ENCODE results near the gene KANK3. TPM values are rescaled to one million over a fixed set of nuclear protein-coding genes. Genes with fewer than 3 reads are reported as not detected.

Gene KANK3
- total and polyA plus RNA-seq, 12 donors: 0.38 to 27.8 (median 18.4) TPM

DNA sequence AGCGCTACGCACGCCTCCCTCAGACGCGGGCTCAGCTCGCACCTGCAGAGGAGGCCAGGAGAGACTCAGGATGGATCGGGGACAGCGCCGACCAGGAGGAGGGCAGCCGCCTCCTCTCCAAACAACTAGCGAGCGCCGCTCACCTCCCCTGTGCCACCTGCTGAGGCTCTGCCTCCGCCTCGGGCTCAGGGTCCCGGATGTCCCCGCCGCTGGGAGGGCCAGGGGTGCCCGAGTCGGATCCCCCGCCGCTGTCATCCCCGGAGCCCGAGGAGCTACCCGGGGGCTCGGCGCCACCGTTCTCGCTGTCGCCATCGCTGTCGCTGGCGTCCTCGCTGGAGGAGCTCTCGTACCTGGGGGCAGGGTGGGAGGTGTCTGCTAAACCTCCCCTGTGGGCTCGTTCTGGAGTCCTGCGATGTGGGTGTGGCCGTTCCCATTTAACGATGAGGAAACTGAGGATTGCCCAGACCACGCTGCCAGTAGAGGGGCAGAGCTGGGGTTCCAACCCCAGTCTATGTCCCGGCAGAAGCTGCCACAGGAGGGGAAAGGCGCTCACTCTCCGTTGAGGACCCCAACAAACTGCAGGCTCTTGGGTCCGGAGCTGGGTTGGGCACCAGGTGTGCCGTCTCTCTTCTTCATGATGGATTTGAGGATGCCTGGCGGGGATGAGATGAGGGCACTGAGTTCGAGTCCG, 9.2 kb downstream of the KANK3 start:
- no peak for TF ChIP-seq POLR2A (IDR thresholded peaks at IDR 0.05)
- TF ChIP-seq, protein P1, sequence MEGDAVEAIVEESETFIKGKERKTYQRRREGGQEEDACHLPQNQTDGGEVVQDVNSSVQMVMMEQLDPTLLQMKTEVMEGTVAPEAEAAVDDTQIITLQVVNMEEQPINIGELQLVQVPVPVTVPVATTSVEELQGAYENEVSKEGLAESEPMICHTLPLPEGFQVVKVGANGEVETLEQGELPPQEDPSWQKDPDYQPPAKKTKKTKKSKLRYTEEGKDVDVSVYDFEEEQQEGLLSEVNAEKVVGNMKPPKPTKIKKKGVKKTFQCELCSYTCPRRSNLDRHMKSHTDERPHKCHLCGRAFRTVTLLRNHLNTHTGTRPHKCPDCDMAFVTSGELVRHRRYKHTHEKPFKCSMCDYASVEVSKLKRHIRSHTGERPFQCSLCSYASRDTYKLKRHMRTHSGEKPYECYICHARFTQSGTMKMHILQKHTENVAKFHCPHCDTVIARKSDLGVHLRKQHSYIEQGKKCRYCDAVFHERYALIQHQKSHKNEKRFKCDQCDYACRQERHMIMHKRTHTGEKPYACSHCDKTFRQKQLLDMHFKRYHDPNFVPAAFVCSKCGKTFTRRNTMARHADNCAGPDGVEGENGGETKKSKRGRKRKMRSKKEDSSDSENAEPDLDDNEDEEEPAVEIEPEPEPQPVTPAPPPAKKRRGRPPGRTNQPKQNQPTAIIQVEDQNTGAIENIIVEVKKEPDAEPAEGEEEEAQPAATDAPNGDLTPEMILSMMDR (IDR thresholded peaks at IDR 0.05): no peak
- Histone ChIP-seq H3K27ac (no peak overlapping the region), H3K36me3 (replicated peaks in 1 of 2) (no peaks in the 10 kb centered on the region), H3K9me3 (replicated peaks in 1 of 3) (no peaks in the 10 kb centered on the region), H3K27me3 (peaks cover 31% of the 10 kb centered on the region), H3K4me1 (replicated peaks in 1 of 2) (peaks cover 0 to 9% of the 10 kb centered on the region in 2 donors), H3K4me3 (no peak overlapping the region)
- intact Hi-C loops (cut with DNase I): no loop called here
- WGBS, 4 donors: 24 to 44% (median 33%) methylated on average over 1 to 48 of the region's 48 CpGs
- DNase-seq: no peak

DNA sequence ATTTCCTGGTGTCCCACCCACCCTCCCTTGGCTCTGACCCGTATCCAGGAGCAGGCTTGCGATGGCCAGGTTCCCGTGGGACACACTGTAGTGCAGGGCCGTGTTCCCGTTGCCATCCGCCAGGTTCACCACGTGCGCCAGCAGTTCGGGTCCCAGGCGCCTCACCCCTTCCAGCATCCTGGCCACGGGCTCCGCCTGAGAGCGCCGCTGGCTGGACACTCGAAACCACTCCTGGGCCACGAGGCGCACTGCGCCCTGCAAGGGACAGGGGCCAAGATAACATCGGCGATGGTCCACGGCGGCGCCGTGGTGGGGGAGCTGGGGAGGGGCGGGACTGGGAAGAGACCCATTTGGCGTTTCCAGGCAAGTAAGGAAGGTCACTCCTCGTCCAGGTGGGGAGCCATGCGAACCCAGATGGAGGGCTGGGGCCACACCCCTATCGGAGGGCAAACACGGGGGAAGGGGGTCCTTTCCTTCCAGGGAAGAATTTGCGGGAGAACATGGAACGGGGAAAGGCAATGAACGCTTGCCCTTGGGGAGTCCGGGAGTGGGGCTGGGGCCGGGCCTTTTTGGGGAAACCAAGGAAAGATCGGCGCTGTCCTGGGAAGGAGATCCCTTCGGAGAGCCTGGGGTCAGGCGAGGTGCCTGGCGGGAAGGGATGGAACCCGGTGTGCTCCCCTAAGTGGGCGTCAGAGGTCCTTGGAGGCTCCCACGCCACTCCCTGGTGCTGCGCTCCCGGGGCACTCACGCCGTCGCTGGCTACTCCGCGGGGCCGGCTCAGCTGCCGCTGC, 9.9 kb downstream of the KANK3 start:
- intact Hi-C loops (cut with DNase I): no loop called here
- WGBS, 4 donors: 18 to 29% (median 25%) methylated on average over 14 to 52 of the region's 52 CpGs
- Histone ChIP-seq H3K27me3 (peaks cover 31% of the 10 kb centered on the region), H3K4me3 (no peak overlapping the region), H3K36me3 (replicated peaks in 1 of 2) (no peaks in the 10 kb centered on the region), H3K9me3 (replicated peaks in 1 of 3) (no peaks in the 10 kb centered on the region), H3K4me1 (replicated peaks in 1 of 2) (peaks cover 0 to 9% of the 10 kb centered on the region in 2 donors), H3K27ac (no peak overlapping the region)
- TF ChIP-seq, protein P1 (IDR thresholded peaks at IDR 0.05): no peak
- no peak for TF ChIP-seq POLR2A (IDR thresholded peaks at IDR 0.05)
- no peak for DNase-seq

DNA sequence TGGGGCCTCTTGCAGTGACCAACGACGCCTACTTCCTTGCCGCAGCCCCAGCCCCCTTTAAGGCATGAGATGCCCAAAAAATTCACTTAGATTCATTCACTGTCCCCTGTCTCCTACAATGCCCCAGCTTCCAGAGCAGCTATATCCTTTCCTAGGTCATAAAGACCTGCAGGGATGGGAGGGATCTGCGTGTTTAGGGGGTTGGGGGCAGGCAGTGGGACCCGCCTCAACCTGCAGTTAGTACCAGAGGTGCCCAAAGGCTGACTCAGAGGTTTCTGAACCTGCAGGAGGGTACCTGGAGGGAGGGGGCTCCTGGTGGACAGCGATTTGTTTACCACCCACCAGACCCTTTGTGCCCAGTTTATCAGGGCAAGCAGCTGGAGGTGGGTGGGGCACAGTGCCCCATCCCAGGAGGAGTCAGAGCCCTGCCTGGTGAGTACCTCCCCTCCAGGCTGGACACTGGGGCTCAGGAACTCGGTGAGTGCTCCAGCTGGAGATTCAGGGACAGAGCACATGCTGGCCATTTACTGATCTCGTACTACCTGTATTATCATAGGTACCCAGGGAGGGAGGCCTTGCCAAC, 11.7 kb downstream of the KANK3 start:
- Histone ChIP-seq H3K36me3 (replicated peaks in 1 of 2) (no peaks in the 10 kb centered on the region), H3K27me3 (peaks cover 31% of the 10 kb centered on the region), H3K27ac (no peak overlapping the region), H3K4me1 (replicated peaks in 1 of 2) (peaks cover 0 to 7% of the 10 kb centered on the region in 2 donors), H3K9me3 (replicated peaks in 1 of 3) (no peaks in the 10 kb centered on the region), H3K4me3 (no peak overlapping the region)
- DNase-seq: no peak
- no peak for TF ChIP-seq POLR2A (IDR thresholded peaks at IDR 0.05)
- TF ChIP-seq, protein P1 (IDR thresholded peaks at IDR 0.05): no peak
- 68 to 85% (median 75%) methylated on average over 7 to 8 of the region's 8 CpGs for WGBS, 4 donors
- intact Hi-C loops (cut with DNase I): no loop called here

DNA sequence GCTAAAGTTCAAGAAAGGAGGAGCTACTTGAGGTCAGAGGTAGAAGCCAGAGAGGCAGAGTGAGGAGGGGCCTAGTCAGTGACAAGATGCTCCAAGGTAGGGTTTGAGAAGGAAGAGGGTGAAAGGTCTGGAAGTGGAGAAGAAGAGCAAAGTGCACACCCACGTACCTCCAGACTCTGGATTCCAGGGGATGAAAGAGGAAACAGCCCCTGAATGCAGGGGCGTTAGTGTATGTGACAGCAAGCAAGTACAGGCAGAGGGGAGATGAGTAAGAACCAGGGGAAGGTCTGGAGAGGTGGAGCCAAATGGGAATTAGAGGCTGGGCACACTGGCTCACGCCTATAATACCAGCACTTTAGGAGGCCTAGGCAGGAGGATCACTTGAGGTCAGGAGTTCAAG, 13.1 kb downstream of the KANK3 start:
- no peak overlapping the region for H3K27ac ChIP-seq
- no peaks in the 10 kb centered on the region for H3K36me3 ChIP-seq (replicated peaks in 1 of 2)
- no peak for TF ChIP-seq POLR2A (IDR thresholded peaks at IDR 0.05)
- TF ChIP-seq, protein P1 (IDR thresholded peaks at IDR 0.05): no peak
- 59 to 81% (median 78%) methylated on average over 3 of the region's 3 CpGs for WGBS, 4 donors
- intact Hi-C loops (cut with DNase I): no loop called here
- H3K9me3 ChIP-seq (replicated peaks in 1 of 3): no peaks in the 10 kb centered on the region
- H3K27me3 ChIP-seq: peaks cover 22% of the 10 kb centered on the region
- peaks cover 0 to 7% of the 10 kb centered on the region in 2 donors for H3K4me1 ChIP-seq (replicated peaks in 1 of 2)
- no peak for DNase-seq
- no peak overlapping the region for H3K4me3 ChIP-seq

All from adrenal gland (tissue), 12 donors.